Measurements from ENCODE around the gene LIMS1. TPM values are rescaled to one million over a fixed set of nuclear protein-coding genes. Genes with fewer than 3 reads are reported as not detected.
"Not testable (repeated sequence)": the region's sequence is repeated elsewhere in the genome, so short reads cannot be mapped to it uniquely, and the experiment has no call there.

The LIMS1 gene
- polyA plus RNA-seq, 3 donors, result 44.0 to 130 (median 124) TPM

DNA sequence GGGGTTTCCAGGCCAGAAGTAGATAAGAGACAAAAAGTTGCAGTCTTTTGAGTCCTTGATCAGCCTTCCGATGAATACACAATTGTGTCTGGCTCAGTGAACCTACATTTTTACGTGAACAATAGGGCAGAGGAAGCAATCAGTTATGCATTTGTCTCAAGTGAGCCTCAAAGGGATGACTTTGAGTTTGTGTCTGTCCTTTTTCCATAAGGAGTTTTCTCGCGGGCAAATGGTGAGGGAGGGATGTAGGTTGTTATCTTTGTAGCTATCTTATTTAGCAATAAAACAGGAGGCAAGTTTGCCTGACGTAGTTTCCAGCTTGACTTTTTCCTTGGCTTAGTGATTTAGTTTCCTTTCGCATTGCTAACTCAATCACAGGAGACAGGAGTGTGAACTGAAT lies 119.6 kb downstream of the LIMS1 start:
- intact Hi-C loops (cut with micrococcal nuclease); H3K4me3 Mint-ChIP-seq: not testable (repeated sequence)

DNA sequence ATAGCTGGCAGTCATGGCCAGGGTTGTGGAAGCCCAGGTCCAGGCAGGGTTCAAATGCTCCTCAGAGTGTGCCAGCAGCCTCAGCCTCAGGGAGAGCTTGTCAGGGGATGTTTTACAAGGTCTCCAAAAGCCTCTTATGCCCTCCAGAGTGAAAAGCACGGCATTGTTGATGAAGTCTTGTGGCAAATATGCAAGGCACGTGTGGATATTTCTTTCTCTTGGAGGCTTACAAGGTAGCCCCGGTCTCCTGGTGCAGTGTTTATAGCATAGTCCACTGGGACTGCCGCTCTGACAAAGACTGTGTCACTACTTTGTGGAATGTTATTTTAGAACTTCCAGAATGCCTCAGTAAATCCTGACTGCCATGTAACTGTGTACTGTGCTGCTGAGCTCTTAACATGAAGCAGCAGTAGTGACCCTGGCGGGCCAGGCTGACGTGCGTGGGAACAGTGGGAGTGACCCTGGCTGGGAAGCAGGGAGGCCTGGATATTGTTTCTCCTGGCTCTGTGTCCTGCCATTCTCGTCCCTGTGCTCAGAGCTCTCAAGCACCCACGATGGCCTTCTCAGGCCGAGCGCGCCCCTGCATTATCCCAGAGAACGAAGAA lies 120.4 kb downstream of the LIMS1 start:
- H3K27me3 ChIP-seq (ENCODE audit: control insufficient read depth in 2 of 2, insufficient read depth in 2 of 2, low read length in 2 of 2); H3K36me3 ChIP-seq (replicated peaks in 1 of 2; ENCODE audit: control insufficient read depth in 1 of 2, insufficient read depth in 2 of 2, low read length in 2 of 2); H3K79me2 ChIP-seq (ENCODE audit: insufficient read depth, low read length); H3K9me3 Mint-ChIP-seq; H3K27me3 Mint-ChIP-seq (ENCODE audit: low read depth in 3 of 3); H2AFZ ChIP-seq (ENCODE audit: insufficient read depth, low read depth, low read length, poor library complexity, severe bottlenecking); H3K27ac ChIP-seq (ENCODE audit: low read depth in 1 of 2, low read length in 2 of 2); H4K20me1 ChIP-seq (ENCODE audit: insufficient read depth, low read length); H3K9ac ChIP-seq (ENCODE audit: insufficient read depth, low read length, poor library complexity, severe bottlenecking); H3K4me3 Mint-ChIP-seq; H3K4me2 ChIP-seq (replicated peaks; ENCODE audit: extremely low read depth, low read length, poor library complexity, severe bottlenecking); H3K36me3 Mint-ChIP-seq; intact Hi-C loops (cut with micrococcal nuclease); H3K4me3 ChIP-seq (replicated peaks in 1 of 3; ENCODE audit: low read depth in 2 of 3, low read length in 3 of 3); H3K9me3 ChIP-seq (replicated peaks in 1 of 2; ENCODE audit: control insufficient read depth in 1 of 2, insufficient read depth in 1 of 2, low read length in 2 of 2); DNase-seq: not testable (repeated sequence)
- H3K4me1 Mint-ChIP-seq, result peaks cover 24% of the 10 kb centered on the region
- peak overlapping the region in 1 of 7 donors; percentile 48 for H3K27ac Mint-ChIP-seq
- H3K4me1 ChIP-seq (ENCODE audit: control insufficient read depth in 1 of 2, insufficient read depth in 2 of 2, low read length in 2 of 2), result peaks cover 8 to 17% of the 10 kb centered on the region in 2 donors
- WGBS (ENCODE audit: insufficient coverage), result no CpG with 5 or more reads among the region's 13 CpGs

More for the DNA sequence above, 119.6 kb downstream of the LIMS1 start:
- WGBS (ENCODE audit: insufficient coverage), result no CpG with 5 or more reads among the region's 6 CpGs
- not testable (repeated sequence) for H3K36me3 Mint-ChIP-seq; H2AFZ ChIP-seq (ENCODE audit: insufficient read depth, low read depth, low read length, poor library complexity, severe bottlenecking); H3K27me3 Mint-ChIP-seq (ENCODE audit: low read depth in 3 of 3); H3K36me3 ChIP-seq (replicated peaks in 1 of 2; ENCODE audit: control insufficient read depth in 1 of 2, insufficient read depth in 2 of 2, low read length in 2 of 2); H3K4me3 ChIP-seq (replicated peaks in 1 of 3; ENCODE audit: low read depth in 2 of 3, low read length in 3 of 3); H3K9ac ChIP-seq (ENCODE audit: insufficient read depth, low read length, poor library complexity, severe bottlenecking); H4K20me1 ChIP-seq (ENCODE audit: insufficient read depth, low read length); H3K9me3 ChIP-seq (replicated peaks in 1 of 2; ENCODE audit: control insufficient read depth in 1 of 2, insufficient read depth in 1 of 2, low read length in 2 of 2); DNase-seq; H3K4me2 ChIP-seq (replicated peaks; ENCODE audit: extremely low read depth, low read length, poor library complexity, severe bottlenecking); H3K9me3 Mint-ChIP-seq; H3K27me3 ChIP-seq (ENCODE audit: control insufficient read depth in 2 of 2, insufficient read depth in 2 of 2, low read length in 2 of 2); H3K27ac ChIP-seq (ENCODE audit: low read depth in 1 of 2, low read length in 2 of 2)
- Mint-ChIP-seq H3K4me1 (peaks cover 24% of the 10 kb centered on the region), H3K27ac (peak overlapping the region in 2 of 7 donors; percentile 75 to 80)
- Histone ChIP-seq H3K4me1 (ENCODE audit: control insufficient read depth in 1 of 2, insufficient read depth in 2 of 2, low read length in 2 of 2) (peaks cover 8 to 17% of the 10 kb centered on the region in 2 donors), H3K79me2 (ENCODE audit: insufficient read depth, low read length) (peaks cover 11% of the 10 kb centered on the region)

DNA sequence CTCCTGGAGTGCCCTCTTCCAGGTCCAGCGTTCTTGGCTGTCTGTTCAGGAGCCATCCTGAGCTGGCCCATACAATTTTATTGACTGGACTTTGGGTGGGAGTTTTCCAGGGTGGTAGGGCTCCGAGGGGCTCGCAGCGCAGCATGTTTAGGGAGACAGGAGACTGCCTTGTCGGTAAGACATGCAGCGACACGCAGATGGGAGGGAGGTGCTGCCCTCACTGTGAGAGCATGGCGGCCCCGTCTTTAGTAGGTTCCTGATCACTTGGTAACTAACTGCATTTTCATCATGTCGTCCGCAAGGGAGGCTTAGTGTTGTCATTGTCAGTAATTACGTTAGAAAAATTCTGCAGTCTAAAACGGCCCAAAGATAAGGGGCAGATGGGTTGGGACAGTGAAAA lies 121.0 kb downstream of the LIMS1 start:
- Mint-ChIP-seq H3K4me1 (peaks cover 24% of the 10 kb centered on the region), H3K36me3 (peaks cover 5 to 10% of the 10 kb centered on the region in 2 donors)
- H3K4me2 ChIP-seq (replicated peaks; ENCODE audit: extremely low read depth, low read length, poor library complexity, severe bottlenecking); H3K9me3 Mint-ChIP-seq; H3K27me3 Mint-ChIP-seq (ENCODE audit: low read depth in 3 of 3); H3K27me3 ChIP-seq (ENCODE audit: control insufficient read depth in 2 of 2, insufficient read depth in 2 of 2, low read length in 2 of 2); H4K20me1 ChIP-seq (ENCODE audit: insufficient read depth, low read length); H2AFZ ChIP-seq (ENCODE audit: insufficient read depth, low read depth, low read length, poor library complexity, severe bottlenecking); H3K9ac ChIP-seq (ENCODE audit: insufficient read depth, low read length, poor library complexity, severe bottlenecking); H3K27ac ChIP-seq (ENCODE audit: low read depth in 1 of 2, low read length in 2 of 2); intact Hi-C loops (cut with micrococcal nuclease); H3K9me3 ChIP-seq (replicated peaks in 1 of 2; ENCODE audit: control insufficient read depth in 1 of 2, insufficient read depth in 1 of 2, low read length in 2 of 2); DNase-seq; H3K27ac Mint-ChIP-seq; H3K4me3 Mint-ChIP-seq; H3K36me3 ChIP-seq (replicated peaks in 1 of 2; ENCODE audit: control insufficient read depth in 1 of 2, insufficient read depth in 2 of 2, low read length in 2 of 2); H3K4me3 ChIP-seq (replicated peaks in 1 of 3; ENCODE audit: low read depth in 2 of 3, low read length in 3 of 3); H3K79me2 ChIP-seq (ENCODE audit: insufficient read depth, low read length): not testable (repeated sequence)
- no CpG with 5 or more reads among the region's 13 CpGs for WGBS (ENCODE audit: insufficient coverage)
- peaks cover 8 to 17% of the 10 kb centered on the region in 2 donors for H3K4me1 ChIP-seq (ENCODE audit: control insufficient read depth in 1 of 2, insufficient read depth in 2 of 2, low read length in 2 of 2)

DNA sequence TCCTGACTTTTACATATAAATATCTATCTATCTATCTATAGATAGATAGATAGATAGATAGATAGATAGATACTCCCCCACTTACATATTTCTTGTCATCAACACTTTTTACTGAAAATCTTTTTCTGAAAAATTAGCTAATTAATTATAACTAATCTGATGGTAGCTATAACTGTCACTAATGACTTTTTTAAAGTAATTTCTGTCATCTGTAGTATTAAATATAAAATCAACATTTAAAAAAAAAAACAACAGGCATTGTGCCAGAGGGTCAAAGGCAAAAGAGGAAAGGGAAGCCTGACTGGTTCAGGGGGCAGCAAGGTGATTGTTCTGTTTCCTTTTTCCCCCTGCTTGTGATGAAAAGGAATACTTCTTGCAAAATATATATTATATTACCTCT lies 122.0 kb downstream of the LIMS1 start:
- H3K27ac ChIP-seq (ENCODE audit: low read depth in 1 of 2, low read length in 2 of 2); H3K4me3 Mint-ChIP-seq; H3K4me3 ChIP-seq (replicated peaks in 1 of 3; ENCODE audit: low read depth in 2 of 3, low read length in 3 of 3); H3K27me3 Mint-ChIP-seq (ENCODE audit: low read depth in 3 of 3); H3K36me3 ChIP-seq (replicated peaks in 1 of 2; ENCODE audit: control insufficient read depth in 1 of 2, insufficient read depth in 2 of 2, low read length in 2 of 2); intact Hi-C loops (cut with micrococcal nuclease); H3K9me3 ChIP-seq (replicated peaks in 1 of 2; ENCODE audit: control insufficient read depth in 1 of 2, insufficient read depth in 1 of 2, low read length in 2 of 2); H3K27me3 ChIP-seq (ENCODE audit: control insufficient read depth in 2 of 2, insufficient read depth in 2 of 2, low read length in 2 of 2); H3K9ac ChIP-seq (ENCODE audit: insufficient read depth, low read length, poor library complexity, severe bottlenecking); H3K4me2 ChIP-seq (replicated peaks; ENCODE audit: extremely low read depth, low read length, poor library complexity, severe bottlenecking); H3K79me2 ChIP-seq (ENCODE audit: insufficient read depth, low read length); H3K9me3 Mint-ChIP-seq; DNase-seq; H2AFZ ChIP-seq (ENCODE audit: insufficient read depth, low read depth, low read length, poor library complexity, severe bottlenecking); H4K20me1 ChIP-seq (ENCODE audit: insufficient read depth, low read length): not testable (repeated sequence)
- Mint-ChIP-seq H3K36me3 (peaks cover 6 to 10% of the 10 kb centered on the region in 2 donors), H3K4me1 (peaks cover 18% of the 10 kb centered on the region), H3K27ac (peak overlapping the region in 1 of 7 donors; percentile 10)
- H3K4me1 ChIP-seq (ENCODE audit: control insufficient read depth in 1 of 2, insufficient read depth in 2 of 2, low read length in 2 of 2), result peaks cover 8 to 13% of the 10 kb centered on the region in 2 donors

Measured in CD14-positive monocyte (primary cell).